Smooth muscle cell (in vitro differentiated cells): Measurements from ENCODE around the gene AGBL1. TPM values are rescaled to one million over a fixed set of nuclear protein-coding genes. Genes with fewer than 3 reads are reported as not detected.
A peak's percentile ranks its signal among the peaks of the same experiment; 100 is the strongest.

Experiments
- DNase-seq: peaks from one replicate; lab custom pipeline; 2025; ENCODE audit not compliant: unreplicated experiment; lab: John Stamatoyannopoulos, UW
- H2AFZ ChIP-seq: fragments of 200-600 bp; sonication (generic); 2 replicates; pipeline ENCODE4 v1.6.0; 2016; ENCODE audit warnings: antibody characterized with exemption, low read depth, mild to moderate bottlenecking
- H3F3A ChIP-seq: fragments of 200-600 bp; sonication (generic); 2 replicates; pipeline ENCODE4 v1.6.0; 2017; ENCODE audit warnings: antibody characterized with exemption, low read depth
- H3K27ac ChIP-seq: fragments of 200-600 bp; sonication (generic); 2 replicates; pipeline ENCODE4 v1.5.1; 2016; ENCODE audit warnings: low read depth, mild to moderate bottlenecking
- H3K27me3 ChIP-seq: fragments of 200-600 bp; sonication (generic); 2 replicates; pipeline ENCODE4 v1.6.1; 2016; ENCODE audit warnings: low read depth, mild to moderate bottlenecking
- H3K36me3 ChIP-seq: fragments of 200-600 bp; sonication (generic); 2 replicates; pipeline ENCODE4 v1.5.1; 2016; ENCODE audit warnings: low read depth
- H3K4me1 ChIP-seq: fragments of 200-600 bp; sonication (generic); 2 replicates; pipeline ENCODE4 v1.5.1; 2016; ENCODE audit warnings: low read depth
- H3K4me2 ChIP-seq: fragments of 200-600 bp; sonication (generic); 2 replicates; pipeline ENCODE4 v1.6.0; 2016; ENCODE audit warnings: mild to moderate bottlenecking
- H3K4me3 ChIP-seq: fragments of 200-600 bp; sonication (generic); 2 replicates; pipeline ENCODE4 v1.5.1; 2016; ENCODE audit warnings: mild to moderate bottlenecking
- H3K79me2 ChIP-seq: fragments of 200-600 bp; sonication (generic); 2 replicates; pipeline ENCODE4 v1.6.0; 2016; ENCODE audit warnings: low read depth, mild to moderate bottlenecking
- H3K9ac ChIP-seq: fragments of 200-600 bp; sonication (generic); 2 replicates; pipeline ENCODE4 v1.6.0; 2016; ENCODE audit warnings: low read depth
- H3K9me3 ChIP-seq: fragments of 200-600 bp; sonication (generic); replicated peaks from 2 replicates; pipeline ENCODE4 v1.5.1; 2016; ENCODE audit warnings: low read depth
- H4K20me1 ChIP-seq: fragments of 200-600 bp; sonication (generic); 2 replicates; pipeline ENCODE4 v1.6.0; 2016; ENCODE audit warnings: low read depth
- CTCF ChIP-seq: fragments of 200-600 bp; sonication (generic); IDR thresholded peaks from 2 replicates; pipeline ENCODE4 v1.5.1; 2017; ENCODE audit warnings: borderline replicate concordance, mild to moderate bottlenecking, antibody characterized with exemption; ENCODE audit not compliant: insufficient read depth, poor library complexity, severe bottlenecking
- WGBS: methylation state at CpG from one replicate; pipeline ENCODE4 v1.1.7; 2016; ENCODE audit warnings: low lambda C conversion rate; 5-methylcytosine and 5-hydroxymethylcytosine counted together
- polyA plus RNA-seq: library from polyadenylated mRNA; unstranded; fragments of >200 nt; fragmentation: Nextera tagmentation; extraction: Ambion mirVana; gene quantifications from 2 replicates; pipeline ENCODE4 v1.2.1, GENCODE V29; 2016
- total RNA-seq: library from RNA; depleted of rRNA; stranded (reverse); fragments of >200 nt; gene quantifications from 2 replicates; pipeline ENCODE4 v1.2.3, GENCODE V29; 2014

Gene AGBL1
- total and polyA plus RNA-seq, 2 experiments from 2014 or later, result not detected

- no peak for DNase-seq
Observed at GRCh38 chr15:87031540-87032230, 952.0 kb downstream of the AGBL1 start.

GRCh38 chr15:87032295-87032694 lies 952.6 kb downstream of the AGBL1 start:
- Histone ChIP-seq H3K4me1 (no peaks in the 10 kb centered on the region), H3K27me3 (no peaks in the 10 kb centered on the region), H3K4me2 (no peak overlapping the region), H2AFZ (no peak overlapping the region), H4K20me1 (no peaks in the 10 kb centered on the region), H3K79me2 (no peaks in the 10 kb centered on the region), H3K9me3 (no peaks in the 10 kb centered on the region), H3K27ac (no peak overlapping the region), H3K36me3 (no peaks in the 10 kb centered on the region), H3K4me3 (no peak overlapping the region), H3F3A (no peaks in the 10 kb centered on the region), H3K9ac (no peak overlapping the region)
- no peak for DNase-seq
- no peak for TF ChIP-seq CTCF
- WGBS, result 48% methylated on average over 6 of the region's 6 CpGs

More at GRCh38 chr15:87031540-87032230, 952.0 kb downstream of the AGBL1 start:
- Histone ChIP-seq H3K4me1 (no peaks in the 10 kb centered on the region), H3F3A (no peaks in the 10 kb centered on the region), H3K4me2 (no peak overlapping the region), H3K27ac (no peak overlapping the region), H4K20me1 (no peaks in the 10 kb centered on the region), H3K9me3 (no peaks in the 10 kb centered on the region), H3K27me3 (no peaks in the 10 kb centered on the region), H3K79me2 (no peaks in the 10 kb centered on the region), H3K4me3 (no peak overlapping the region), H2AFZ (no peak overlapping the region), H3K36me3 (no peaks in the 10 kb centered on the region), H3K9ac (no peak overlapping the region)
- 80% methylated on average over 6 of the region's 6 CpGs for WGBS
- no peak for TF ChIP-seq CTCF

- WGBS, result 78% methylated on average over 2 of the region's 2 CpGs
- no peak for DNase-seq
Observed at GRCh38 chr15:87033056-87033455, 953.4 kb downstream of the AGBL1 start.

More at GRCh38 chr15:87033056-87033455, 953.4 kb downstream of the AGBL1 start:
- no peak overlapping the region for H3K27ac ChIP-seq
- no peaks in the 10 kb centered on the region for H3K9me3 ChIP-seq
- H4K20me1 ChIP-seq, result no peaks in the 10 kb centered on the region
- no peaks in the 10 kb centered on the region for H3K27me3 ChIP-seq
- no peak overlapping the region for H3K4me3 ChIP-seq
- H3K9ac ChIP-seq, result no peak overlapping the region
- H3K36me3 ChIP-seq, result no peaks in the 10 kb centered on the region
- no peaks in the 10 kb centered on the region for H3K79me2 ChIP-seq
- peak; percentile 35 for TF ChIP-seq CTCF
- H3F3A ChIP-seq, result no peaks in the 10 kb centered on the region
- H2AFZ ChIP-seq, result no peak overlapping the region
- H3K4me2 ChIP-seq, result no peak overlapping the region
- H3K4me1 ChIP-seq, result no peaks in the 10 kb centered on the region
